Activated CD4-positive, alpha-beta T cell treated with anti-CD3 and anti-CD28 coated beads, Interleukin-2, amount 10 ng/mL, durations not matched to agents 7 days and 5 days (primary cell): ENCODE measurements around the gene GPN3. TPM values are rescaled to one million over a fixed set of nuclear protein-coding genes. Genes with fewer than 3 reads are reported as not detected.
A peak's percentile ranks its signal among the peaks of the same experiment; 100 is the strongest.
"Not testable (repeated sequence)": the region's sequence is repeated elsewhere in the genome, so short reads cannot be mapped to it uniquely, and the experiment has no call there.

Experiments
- CTCF ChIA-PET: fragments of 350-600 bp; sonication (Branson Sonifier 250); formaldehyde crosslinking; loops from one replicate; lab custom pipeline; 2021; ENCODE audit warnings: antibody characterized with exemption; lab: Charles Lee
- POLR2A ChIA-PET: fragments of 350-600 bp; sonication (Branson Sonifier 250); formaldehyde crosslinking; loops from one replicate; lab custom pipeline; 2021; ENCODE audit warnings: antibody characterized with exemption; lab: Charles Lee
- DNase-seq: peaks from one replicate; pipeline ENCODE4 v3.0.0-alpha.2; 2020
- H3K27ac Mint-ChIP-seq: one replicate; pipeline ENCODE4 v1.8.0; 2021; ENCODE audit warnings: mild to moderate bottlenecking, moderate library complexity, mixed read lengths
- H3K27me3 Mint-ChIP-seq: one replicate; pipeline ENCODE4 v1.8.0; 2021; ENCODE audit warnings: mixed read lengths
- H3K36me3 Mint-ChIP-seq: one replicate; pipeline ENCODE4 v1.8.0; 2021; ENCODE audit warnings: low read depth, mixed read lengths
- H3K4me1 Mint-ChIP-seq: one replicate; pipeline ENCODE4 v1.8.0; 2021; ENCODE audit warnings: mixed read lengths
- H3K4me3 Mint-ChIP-seq: one replicate; pipeline ENCODE4 v1.8.0; 2021; ENCODE audit warnings: mild to moderate bottlenecking, moderate library complexity, mixed read lengths
- H3K9me3 Mint-ChIP-seq: one replicate; pipeline ENCODE4 v1.8.0; 2021; ENCODE audit warnings: mixed read lengths
- total RNA-seq, 2 experiments: library from RNA; stranded (reverse); gene quantifications; one replicate each; pipeline ENCODE4 v1.2.3, GENCODE V29; 2021

The GPN3 gene
- total RNA-seq, 2 experiments from 2014 or later, result 19.0 to 21.2 TPM

DNA sequence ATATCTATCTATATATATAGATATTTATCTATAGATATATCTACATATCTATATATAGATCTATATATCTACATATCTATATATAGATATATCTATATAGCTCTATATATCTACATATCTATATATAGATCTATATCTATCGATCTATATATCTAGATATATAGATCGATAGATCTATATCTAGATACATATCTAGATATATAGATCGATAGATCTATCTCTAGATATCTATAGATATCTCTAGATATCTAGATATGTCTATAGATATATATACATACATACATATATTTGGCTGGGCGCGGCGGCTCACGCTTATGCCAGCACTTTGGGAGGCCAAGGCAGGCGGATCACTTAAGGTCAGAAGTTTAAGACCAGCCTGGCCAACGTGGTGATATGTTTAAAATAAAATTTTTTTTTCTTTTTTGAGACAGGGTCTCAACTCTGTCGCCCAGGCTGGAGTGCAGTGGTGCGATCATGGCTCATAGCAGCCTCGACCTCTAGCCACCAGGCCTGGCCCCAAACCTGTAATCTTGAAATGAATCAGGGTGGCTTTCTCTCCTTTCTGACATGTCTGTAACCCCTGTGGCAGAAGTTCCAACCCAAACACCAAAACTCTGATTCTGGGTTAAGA is 36.0 kb downstream of the GPN3 start:
- Mint-ChIP-seq H3K27me3 (no peaks in the 10 kb centered on the region), H3K27ac (peak overlapping the region; percentile 22), H3K4me3 (no peak overlapping the region), H3K9me3 (no peaks in the 10 kb centered on the region), H3K4me1 (peaks cover 12% of the 10 kb centered on the region), H3K36me3 (peaks cover 21% of the 10 kb centered on the region)
- no peak for DNase-seq
- POLR2A ChIA-PET, result interaction anchor here (0.6 to 1.2 kb wide), 3 partner anchors 17 to 145 kb away, joined by 5 to 7 read pairs (median 6); no protein-coding TSS in a partner anchor
- CTCF ChIA-PET, result interaction anchor here (0.6 to 2.1 kb wide), 47 partner anchors 9 to 1302 kb away, joined by 3 to 43 read pairs (median 4); partner anchors contain the start of genes ARPC3, ATP2A2, FAM216A and GPN3

DNA sequence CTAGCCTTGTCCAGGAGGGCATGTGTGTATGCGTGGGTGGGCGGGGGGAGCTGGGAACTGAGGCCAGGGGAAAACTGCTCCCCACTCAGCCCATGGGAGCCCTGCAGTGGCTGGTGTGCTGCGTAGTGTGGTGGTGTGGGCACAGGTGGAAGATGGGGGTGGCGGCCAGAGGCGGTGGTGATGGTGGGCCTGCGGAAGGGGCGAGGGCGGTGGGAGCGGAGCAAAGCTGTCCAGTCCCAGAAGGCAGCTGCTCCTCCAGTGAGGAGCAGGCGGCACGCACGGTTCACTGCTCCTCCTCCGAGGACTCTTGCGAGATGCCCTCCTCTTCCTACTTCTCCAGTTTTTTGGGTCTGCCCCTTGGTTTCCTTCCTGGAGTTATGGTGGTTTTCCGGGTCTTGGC is 38.4 kb downstream of the GPN3 start:
- H3K36me3 Mint-ChIP-seq, POLR2A ChIA-PET, H3K4me3 Mint-ChIP-seq, H3K9me3 Mint-ChIP-seq, CTCF ChIA-PET, H3K27ac Mint-ChIP-seq, H3K27me3 Mint-ChIP-seq, DNase-seq: not testable (repeated sequence)
- peaks cover 12% of the 10 kb centered on the region for H3K4me1 Mint-ChIP-seq

GRCh38 chr12:110426406-110426805 is 41.7 kb downstream of the GPN3 start:
- Mint-ChIP-seq H3K4me1 (peaks cover 4% of the 10 kb centered on the region), H3K9me3 (no peaks in the 10 kb centered on the region), H3K27me3 (peaks cover 18% of the 10 kb centered on the region), H3K4me3 (no peak overlapping the region), H3K36me3 (no peaks in the 10 kb centered on the region), H3K27ac (no peak overlapping the region)
- DNase-seq, result no peak
- CTCF ChIA-PET, result interaction anchor here (0.7 kb wide), 1 partner anchor 464 kb away, joined by 3 read pairs; no protein-coding TSS in a partner anchor
- POLR2A ChIA-PET, result no interaction called here

DNA sequence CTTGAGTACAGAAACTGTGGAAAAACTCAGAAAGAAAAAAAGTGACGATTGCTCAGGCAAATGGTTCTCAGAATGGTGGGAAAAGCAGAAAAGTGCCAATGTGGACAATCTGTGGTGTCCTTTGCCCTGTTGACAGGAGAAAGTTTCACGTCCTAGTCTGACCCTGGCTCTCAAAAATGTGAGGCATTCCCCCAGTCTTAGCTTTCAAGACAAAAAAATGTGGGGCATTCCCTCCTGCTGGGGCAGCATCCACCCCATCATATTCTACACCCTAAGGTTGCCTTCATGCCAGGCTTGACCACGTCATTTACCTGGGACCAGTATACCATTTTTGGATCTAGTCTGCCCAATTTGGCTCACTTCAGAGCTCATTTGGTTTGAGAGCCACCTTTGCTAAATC is 43.8 kb downstream of the GPN3 start:
- POLR2A ChIA-PET, result no interaction called here
- CTCF ChIA-PET, result interaction anchor here (1.0 kb wide), 1 partner anchor 9 kb away, joined by 5 read pairs; no protein-coding TSS in a partner anchor
- H3K4me3 Mint-ChIP-seq, result no peak overlapping the region
- no peaks in the 10 kb centered on the region for H3K36me3 Mint-ChIP-seq
- DNase-seq, result no peak
- H3K27me3 Mint-ChIP-seq, result peaks cover 25% of the 10 kb centered on the region
- no peaks in the 10 kb centered on the region for H3K4me1 Mint-ChIP-seq
- no peaks in the 10 kb centered on the region for H3K9me3 Mint-ChIP-seq
- H3K27ac Mint-ChIP-seq, result no peak overlapping the region

DNA sequence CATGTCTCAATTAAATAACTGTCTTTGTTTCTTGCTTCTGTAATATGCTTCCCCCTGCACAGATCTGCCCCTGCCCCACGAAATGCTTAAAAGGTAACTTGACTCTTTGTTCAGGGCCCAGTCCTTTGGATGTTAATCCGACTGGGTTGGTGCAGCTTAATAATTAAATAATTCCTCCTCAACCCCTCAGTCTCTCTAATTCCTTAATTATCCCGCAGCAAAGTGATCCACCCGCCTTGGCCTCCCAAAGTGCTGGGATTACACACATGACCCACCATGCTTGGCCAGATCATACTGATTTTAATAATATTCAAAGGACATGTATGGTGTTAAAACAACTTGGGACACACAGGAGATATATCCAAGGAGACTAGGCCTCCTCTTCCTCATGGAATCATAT is 46.4 kb downstream of the GPN3 start:
- POLR2A ChIA-PET, result interaction anchor here (0.6 kb wide), 1 partner anchor 92 kb away, joined by 3 read pairs; no protein-coding TSS in a partner anchor
- Mint-ChIP-seq H3K4me1 (no peaks in the 10 kb centered on the region), H3K9me3 (no peaks in the 10 kb centered on the region), H3K4me3 (no peak overlapping the region), H3K27me3 (peaks cover 28% of the 10 kb centered on the region), H3K36me3 (no peaks in the 10 kb centered on the region), H3K27ac (no peak overlapping the region)
- CTCF ChIA-PET, result interaction anchor here (1.2 to 1.5 kb wide), 3 partner anchors 9 to 320 kb away, joined by 3 to 6 read pairs (median 3); no protein-coding TSS in a partner anchor
- DNase-seq, result no peak

DNA sequence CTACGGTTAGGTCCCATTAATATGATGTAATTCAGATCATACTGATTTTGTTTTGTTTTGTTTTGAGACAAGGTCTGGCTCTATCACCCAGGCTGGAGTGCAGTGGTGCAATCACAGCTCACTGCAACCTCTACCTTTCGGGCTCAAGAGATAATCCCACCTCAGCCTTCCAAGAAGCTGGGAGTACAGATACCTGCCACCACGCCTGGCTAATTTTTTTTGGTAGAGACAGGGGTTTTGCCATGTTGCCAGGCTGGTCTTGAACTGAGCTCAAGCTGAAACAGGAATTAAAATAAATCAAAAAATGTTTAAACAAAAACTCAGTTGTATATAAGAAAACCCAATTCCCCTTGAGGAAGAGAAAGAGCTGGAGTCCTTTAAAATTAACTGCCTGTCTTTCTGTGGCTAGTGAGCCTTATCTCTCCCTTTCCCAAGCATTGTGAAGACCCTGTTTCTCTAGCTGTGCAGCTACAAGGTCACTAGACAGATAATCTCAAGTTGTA is 46.8 kb downstream of the GPN3 start:
- H3K36me3 Mint-ChIP-seq, result no peaks in the 10 kb centered on the region
- H3K4me3 Mint-ChIP-seq, result no peak overlapping the region
- ChIA-PET CTCF (interaction anchor here (0.6 to 1.5 kb wide), 5 partner anchors 10 to 319 kb away, joined by 3 to 6 read pairs (median 3); no protein-coding TSS in a partner anchor), POLR2A (interaction anchor here (0.6 kb wide), 1 partner anchor 91 kb away, joined by 3 read pairs; no protein-coding TSS in a partner anchor)
- DNase-seq, result no peak
- no peaks in the 10 kb centered on the region for H3K9me3 Mint-ChIP-seq
- peaks cover 28% of the 10 kb centered on the region for H3K27me3 Mint-ChIP-seq
- no peaks in the 10 kb centered on the region for H3K4me1 Mint-ChIP-seq
- no peak overlapping the region for H3K27ac Mint-ChIP-seq

- POLR2A ChIA-PET, H3K36me3 Mint-ChIP-seq, H3K4me1 Mint-ChIP-seq, H3K27ac Mint-ChIP-seq, H3K9me3 Mint-ChIP-seq, DNase-seq, H3K4me3 Mint-ChIP-seq: not testable (repeated sequence)
- CTCF ChIA-PET, result interaction anchor here (0.6 to 1.5 kb wide), 5 partner anchors 11 to 318 kb away, joined by 3 to 6 read pairs (median 3); no protein-coding TSS in a partner anchor
- H3K27me3 Mint-ChIP-seq, result peaks cover 28% of the 10 kb centered on the region
Measured at GRCh38 chr12:110420644-110421043, 47.4 kb downstream of the GPN3 start.

DNA sequence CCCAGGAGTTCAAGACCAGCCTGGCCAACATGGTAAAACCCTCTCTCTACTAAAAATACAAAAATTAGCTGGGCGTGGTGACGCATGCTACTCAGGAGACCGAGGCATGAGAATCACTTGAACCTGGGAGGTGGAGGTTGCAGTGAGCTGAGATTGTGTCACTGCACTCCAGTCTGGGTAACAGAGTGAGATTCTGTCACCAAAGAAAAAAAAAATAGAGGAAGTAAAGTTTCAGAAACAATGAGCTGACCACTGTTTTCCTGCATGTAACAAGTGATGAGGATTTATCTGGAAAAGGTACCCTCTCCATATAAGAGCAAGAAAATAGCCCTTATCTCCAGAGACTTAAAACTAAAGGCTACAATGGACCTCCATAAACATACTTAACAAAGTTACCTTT is 50.9 kb downstream of the GPN3 start:
- POLR2A ChIA-PET, H3K4me3 Mint-ChIP-seq, H3K36me3 Mint-ChIP-seq, H3K27ac Mint-ChIP-seq, H3K9me3 Mint-ChIP-seq, H3K4me1 Mint-ChIP-seq, DNase-seq: not testable (repeated sequence)
- peaks cover 19% of the 10 kb centered on the region for H3K27me3 Mint-ChIP-seq
- CTCF ChIA-PET, result interaction anchor here (0.6 to 3.2 kb wide), 3 partner anchors 14 to 33 kb away, joined by 3 to 17 read pairs (median 6); partner anchors contain the start of gene ARPC3

DNA sequence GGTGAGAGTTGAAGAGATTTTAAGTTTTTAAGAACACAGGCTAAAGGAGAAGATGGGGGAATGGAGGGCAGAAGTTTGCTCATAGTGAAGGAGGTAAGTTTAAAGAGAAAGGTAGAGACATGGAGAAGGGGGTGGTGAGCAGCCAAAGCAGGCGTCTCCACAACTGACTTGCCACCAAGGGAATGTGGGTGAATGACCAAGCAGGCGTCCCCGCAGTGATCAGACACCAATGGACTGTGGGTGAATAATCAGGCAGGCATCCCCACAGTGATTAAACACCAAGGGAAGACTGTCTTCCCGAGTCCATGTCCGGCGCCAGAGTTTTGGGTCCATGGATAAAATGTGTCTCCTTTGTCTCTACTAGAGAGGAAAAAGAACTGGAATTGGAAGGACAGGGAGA is 58.0 kb downstream of the GPN3 start:
- POLR2A ChIA-PET, H3K27ac Mint-ChIP-seq, H3K9me3 Mint-ChIP-seq, H3K4me3 Mint-ChIP-seq, H3K27me3 Mint-ChIP-seq, DNase-seq, H3K4me1 Mint-ChIP-seq, CTCF ChIA-PET, H3K36me3 Mint-ChIP-seq: not testable (repeated sequence)

DNA sequence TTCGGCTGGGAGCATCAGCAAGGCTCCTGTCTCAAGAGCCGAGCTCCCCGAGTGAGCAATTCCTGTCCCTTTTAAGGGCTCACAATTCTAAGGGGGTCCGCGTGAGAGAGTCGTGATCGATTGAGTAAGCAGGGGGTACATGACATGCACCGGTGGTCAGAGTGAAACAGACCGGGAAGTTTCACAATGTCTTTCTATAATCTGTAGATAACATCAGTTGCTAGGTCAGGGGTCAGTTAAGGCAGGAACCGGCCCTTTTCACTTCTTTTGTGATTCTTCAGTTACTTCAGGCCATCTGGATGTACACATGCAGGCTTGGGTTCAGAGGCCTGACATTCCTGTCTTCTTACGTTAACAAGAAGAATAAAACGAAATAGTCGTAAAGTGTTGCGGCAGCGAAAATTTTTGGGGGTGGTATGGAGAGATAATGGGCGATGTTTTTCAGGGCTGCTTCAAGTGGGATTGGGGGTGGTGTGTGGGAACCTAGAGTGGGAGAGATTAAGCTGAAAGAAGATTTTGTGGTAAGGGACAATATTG is 62.9 kb downstream of the GPN3 start:
- POLR2A ChIA-PET, result interaction anchor here (0.6 kb wide), 1 partner anchor 91 kb away, joined by 11 read pairs; no protein-coding TSS in a partner anchor
- Mint-ChIP-seq H3K36me3 (peaks cover 13% of the 10 kb centered on the region), H3K4me1 (peaks cover 29% of the 10 kb centered on the region)
- not testable (repeated sequence) for H3K4me3 Mint-ChIP-seq, DNase-seq, H3K9me3 Mint-ChIP-seq, H3K27ac Mint-ChIP-seq, H3K27me3 Mint-ChIP-seq
- CTCF ChIA-PET, result interaction anchor here (2.7 kb wide), 1 partner anchor 26 kb away, joined by 13 read pairs; no protein-coding TSS in a partner anchor

- CTCF ChIA-PET, result interaction anchor here (0.7 to 2.7 kb wide), 2 partner anchors 27 to 259 kb away, joined by 3 to 13 read pairs; no protein-coding TSS in a partner anchor
- peak overlapping the region; percentile 100 for H3K4me3 Mint-ChIP-seq
Measured at GRCh38 chr12:110403976-110404682, 63.9 kb downstream of the GPN3 start.

More at GRCh38 chr12:110403976-110404682, 63.9 kb downstream of the GPN3 start:
- POLR2A ChIA-PET, result no interaction called here
- no peaks in the 10 kb centered on the region for H3K9me3 Mint-ChIP-seq
- DNase-seq, result peak; percentile 84
- peak overlapping the region; percentile 100 for H3K27ac Mint-ChIP-seq
- H3K4me1 Mint-ChIP-seq, result peaks cover 37% of the 10 kb centered on the region
- H3K36me3 Mint-ChIP-seq, result peaks cover 16% of the 10 kb centered on the region
- no peaks in the 10 kb centered on the region for H3K27me3 Mint-ChIP-seq
